Measurements from ENCODE around the gene GNAZ.
"Not testable (repeated sequence)": the region's sequence is repeated elsewhere in the genome, so short reads cannot be mapped to it uniquely, and the experiment has no call there.

The GNAZ gene

DNA sequence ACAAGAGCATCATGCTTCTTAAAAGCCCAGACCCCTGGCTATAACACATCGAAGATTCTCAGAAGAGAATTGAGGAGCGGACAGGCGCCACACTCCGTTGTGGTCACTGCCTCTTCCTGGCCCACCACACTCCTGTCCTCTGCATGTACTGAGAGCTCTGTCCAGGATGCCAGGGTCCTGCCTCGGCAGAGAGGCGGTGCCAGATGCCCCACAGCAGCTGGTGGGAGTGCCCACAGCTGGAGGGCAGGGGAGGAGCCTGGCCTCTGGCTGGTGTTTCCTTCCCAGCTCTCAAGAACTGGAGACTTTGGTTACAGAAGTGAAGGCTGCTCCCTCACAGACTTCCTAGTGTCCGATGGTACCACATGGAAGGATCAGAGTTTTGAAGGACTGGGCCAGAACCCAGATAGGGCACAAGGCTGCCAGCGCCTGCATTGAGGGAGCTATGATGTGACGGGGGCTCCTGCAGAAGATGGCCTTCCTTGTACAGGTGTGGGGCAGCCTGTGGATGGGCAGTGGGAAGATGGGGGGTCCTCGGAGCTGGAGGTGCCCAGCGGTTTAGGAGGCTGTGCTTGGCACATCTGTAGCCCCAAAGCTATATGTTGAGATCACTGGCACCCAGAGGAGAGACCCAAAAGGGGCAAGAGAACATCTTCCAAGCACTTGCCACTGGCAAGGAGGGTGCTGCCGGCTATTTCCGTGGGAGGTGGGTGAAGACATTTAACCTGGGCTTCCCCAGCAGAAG lies 52.1 kb downstream of the GNAZ start:
- DNase-seq: no peak

- DNase-seq: no peak
Observed at GRCh38 chr22:23122992-23123803, 52.9 kb downstream of the GNAZ start.

GRCh38 chr22:23123804-23124254 lies 53.5 kb downstream of the GNAZ start:
- no peak for DNase-seq

GRCh38 chr22:23124611-23125511 lies 54.5 kb downstream of the GNAZ start:
- no peak for DNase-seq

- no peak for DNase-seq
Observed at GRCh38 chr22:23125512-23126103, 55.3 kb downstream of the GNAZ start.

- no peak for DNase-seq
Observed at GRCh38 chr22:23126165-23127054, 56.1 kb downstream of the GNAZ start.

DNA sequence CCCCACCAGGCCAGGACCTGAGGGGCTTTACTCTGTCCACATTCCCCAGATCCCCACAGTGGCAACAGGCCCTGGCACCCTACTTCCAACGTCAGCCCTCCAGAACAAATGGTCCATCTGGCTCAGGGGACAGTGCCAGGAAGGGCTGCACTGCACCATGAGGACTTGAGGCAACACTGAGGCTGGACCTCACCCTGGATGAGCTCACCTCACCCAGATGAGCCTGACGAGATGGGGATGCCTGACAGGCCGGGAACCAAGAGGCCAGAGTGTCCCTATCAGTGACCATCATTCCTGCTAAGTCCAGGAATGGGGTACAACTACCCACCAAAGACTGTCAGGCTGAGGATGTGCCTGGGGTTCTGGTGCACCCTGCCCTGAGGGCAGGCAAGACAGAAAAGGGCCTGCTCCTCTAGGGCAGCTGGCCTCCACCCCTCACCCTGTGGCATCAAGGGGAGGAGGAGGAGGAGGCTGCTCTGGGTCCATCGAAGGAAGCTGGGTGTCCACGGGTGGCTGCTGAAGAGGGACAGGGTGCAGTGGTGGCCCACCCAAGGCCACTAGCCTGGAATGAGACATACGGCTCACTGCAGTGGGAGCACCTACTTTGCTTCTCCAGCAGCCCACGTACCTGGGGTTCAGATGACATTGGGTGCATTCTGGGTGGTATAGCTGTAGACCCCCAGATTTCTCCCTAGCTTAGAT lies 56.9 kb downstream of the GNAZ start:
- DNase-seq: no peak

DNA sequence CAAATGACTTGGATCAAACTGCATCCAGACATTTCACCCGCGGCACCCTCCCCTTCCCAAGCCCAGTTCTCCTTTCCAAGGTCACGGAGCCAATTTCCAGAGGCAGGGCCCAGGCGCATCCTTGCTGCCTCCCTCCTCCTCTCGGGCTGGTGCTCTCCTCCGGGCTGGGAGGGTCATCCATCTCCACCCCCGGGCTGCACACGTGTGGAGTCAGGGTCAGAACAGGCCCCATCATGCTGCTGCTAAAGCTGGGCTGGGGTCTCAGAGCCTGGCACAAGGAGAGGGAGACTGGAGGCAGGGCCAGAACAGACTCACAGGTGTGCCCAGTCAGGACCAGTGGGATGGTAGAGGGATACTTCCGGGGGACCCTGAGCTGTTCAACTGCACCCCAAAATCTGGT lies 57.5 kb downstream of the GNAZ start:
- DNase-seq: no peak

DNA sequence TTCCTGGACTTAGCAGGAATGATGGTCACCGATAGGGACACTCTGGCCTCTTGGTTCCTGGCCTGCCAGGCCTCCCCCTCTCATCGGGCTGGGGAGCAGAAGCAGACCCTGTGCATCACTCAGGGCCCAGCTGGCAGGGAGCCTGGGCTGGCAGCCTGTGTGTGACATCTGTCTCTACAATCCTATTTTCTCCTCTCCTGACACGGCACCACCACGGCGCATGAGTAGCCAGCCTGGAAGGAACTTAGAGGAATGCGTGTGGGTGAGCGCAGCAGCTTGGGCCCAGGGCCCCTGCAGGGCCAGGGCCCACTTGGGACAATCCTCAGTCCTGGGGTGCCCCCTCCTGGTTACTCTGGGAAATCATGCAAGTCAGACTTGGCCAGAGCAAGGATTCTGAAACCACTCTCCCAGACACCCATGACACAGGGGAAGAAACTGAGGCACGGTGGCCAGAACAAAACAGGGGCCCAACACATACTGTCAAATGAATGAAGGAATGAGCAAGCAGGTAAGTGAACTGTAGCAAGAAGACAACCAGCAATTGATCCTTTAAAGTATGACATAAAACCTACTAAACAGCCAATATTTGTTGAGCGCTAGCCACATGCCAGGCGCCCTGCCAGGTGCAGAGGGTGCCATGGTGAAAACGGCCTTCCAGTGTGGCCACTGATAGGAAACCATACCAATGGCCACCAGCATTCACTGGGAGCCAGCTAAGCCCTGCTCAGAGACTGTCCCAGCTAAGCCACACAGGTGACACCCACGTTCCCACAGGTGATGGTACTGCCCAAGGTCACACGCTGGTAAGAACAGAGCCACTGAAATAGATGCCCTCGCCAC lies 58.2 kb downstream of the GNAZ start:
- peak; percentile 7 for DNase-seq

DNA sequence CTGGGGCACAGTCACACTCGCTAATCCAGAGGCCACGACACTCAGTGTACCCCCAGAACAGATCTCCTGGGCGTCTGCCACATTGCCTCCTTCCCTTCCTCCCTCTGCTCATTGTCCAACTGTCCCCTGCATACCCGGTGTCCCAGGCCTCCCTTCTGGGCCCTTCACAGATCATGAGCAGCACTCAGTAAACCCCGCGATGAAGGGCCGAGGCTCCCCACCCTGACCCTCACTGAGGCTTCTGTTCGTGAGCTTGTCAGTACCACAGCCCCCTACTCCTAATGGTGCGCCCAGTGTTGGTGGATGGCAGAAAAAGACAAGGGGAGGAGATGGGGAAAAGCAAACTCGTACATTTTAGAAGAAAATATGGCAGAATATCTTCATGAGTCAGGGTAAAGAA lies 58.8 kb downstream of the GNAZ start:
- DNase-seq: no peak

DNA sequence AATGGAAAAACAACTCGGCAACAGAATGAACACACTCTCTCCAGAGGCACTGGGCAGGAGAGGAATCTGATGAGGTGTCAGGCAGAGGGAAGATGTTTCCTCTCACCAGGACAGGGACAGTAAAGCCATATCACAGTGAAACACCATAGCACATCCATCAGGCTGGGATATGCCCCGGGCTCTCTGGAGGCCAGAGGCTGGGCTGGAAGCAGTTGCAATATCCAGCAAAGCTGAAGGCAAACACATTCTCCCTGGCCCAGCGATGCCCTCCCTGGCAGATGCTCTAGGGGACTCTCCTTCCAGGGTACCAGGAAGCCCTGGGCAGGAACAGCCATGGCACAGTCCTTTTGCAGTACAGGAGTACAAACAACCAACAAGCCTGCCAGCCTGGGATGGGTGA lies 60.4 kb downstream of the GNAZ start:
- DNase-seq: no peak

DNA sequence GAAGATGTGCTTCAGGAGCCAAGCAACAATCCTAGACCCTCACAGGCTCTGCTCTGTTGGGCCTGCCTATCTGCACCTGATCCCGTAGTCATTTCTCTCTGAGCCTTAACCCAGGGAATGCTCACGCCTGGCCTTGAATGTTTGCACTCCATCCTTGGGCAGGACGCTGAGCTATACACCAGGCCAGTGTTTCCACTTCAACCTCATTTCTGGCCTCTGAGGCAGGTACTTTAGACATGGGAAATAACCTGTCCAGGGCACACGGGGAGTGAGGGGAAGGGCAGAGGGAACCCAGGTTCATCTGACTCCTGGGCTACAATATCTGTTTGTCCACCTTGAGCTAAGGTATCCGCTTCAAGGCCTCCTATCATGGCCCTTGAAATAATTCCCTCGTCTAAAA lies 61.6 kb downstream of the GNAZ start:
- DNase-seq: no peak

GRCh38 chr22:23132376-23133091 lies 62.2 kb downstream of the GNAZ start:
- DNase-seq: no peak

- no peak for DNase-seq
Observed at GRCh38 chr22:23133922-23134321, 63.6 kb downstream of the GNAZ start.

DNA sequence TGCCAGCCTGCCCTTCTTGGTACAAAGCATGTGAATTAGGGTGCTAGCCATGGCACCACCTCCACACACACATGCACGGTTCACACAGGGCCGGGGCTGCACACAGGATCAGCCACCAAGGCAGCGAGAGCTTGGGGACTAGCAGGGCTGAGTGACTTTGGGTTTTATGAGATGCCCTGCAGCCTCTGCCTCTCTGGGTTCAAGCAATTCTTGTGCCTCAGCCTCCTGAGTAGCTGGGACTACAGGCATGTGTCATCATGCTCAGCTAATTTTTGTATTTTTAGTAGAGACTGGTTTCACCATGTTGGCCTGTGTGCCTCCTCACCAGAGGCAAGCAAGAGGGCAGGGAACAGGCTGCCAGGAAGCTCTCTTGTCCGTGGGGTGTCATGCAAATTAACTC lies 66.7 kb downstream of the GNAZ start:
- DNase-seq: not testable (repeated sequence)

GRCh38 chr22:23137468-23137867 lies 67.1 kb downstream of the GNAZ start:
- no peak for DNase-seq

GRCh38 chr22:23137905-23138561 lies 67.7 kb downstream of the GNAZ start:
- no peak for DNase-seq

GRCh38 chr22:23138584-23139435 lies 68.5 kb downstream of the GNAZ start:
- DNase-seq: no peak
